ENCODE data around the gene RELN.

Gene RELN

GRCh38 chr7:103894656-103895596 lies 94.5 kb downstream of the RELN start:
- no peak overlapping the region for H3K4me3 ChIP-seq (ENCODE audit: low read depth, low read length)
- TF ChIP-seq CTCF (IDR thresholded peaks at IDR 0.05; ENCODE audit: low read depth, low read length): no peak
- no peak for TF ChIP-seq MYC (IDR thresholded peaks at IDR 0.05; ENCODE audit: low read depth, low read length)
- no peak for TF ChIP-seq POLR2A (IDR thresholded peaks at IDR 0.05; ENCODE audit: extremely low read depth, insufficient read length)
- TF ChIP-seq MAX (IDR thresholded peaks at IDR 0.05; ENCODE audit: low read depth, low read length): no peak
- no peak for DNase-seq (ENCODE audit: low read depth)

GRCh38 chr7:103893350-103893749 lies 96.1 kb downstream of the RELN start:
- TF ChIP-seq CTCF (IDR thresholded peaks at IDR 0.05; ENCODE audit: low read depth, low read length) (no peak), MYC (IDR thresholded peaks at IDR 0.05; ENCODE audit: low read depth, low read length) (no peak), MAX (IDR thresholded peaks at IDR 0.05; ENCODE audit: low read depth, low read length) (no peak), POLR2A (IDR thresholded peaks at IDR 0.05; ENCODE audit: extremely low read depth, insufficient read length) (no peak)
- no peak for DNase-seq (ENCODE audit: low read depth)
- no peak overlapping the region for H3K4me3 ChIP-seq (ENCODE audit: low read depth, low read length)

GRCh38 chr7:103889451-103889850 lies 100.0 kb downstream of the RELN start:
- H3K4me3 ChIP-seq (ENCODE audit: low read depth, low read length): no peak overlapping the region
- no peak for DNase-seq (ENCODE audit: low read depth)
- TF ChIP-seq MAX (IDR thresholded peaks at IDR 0.05; ENCODE audit: low read depth, low read length) (no peak), POLR2A (IDR thresholded peaks at IDR 0.05; ENCODE audit: extremely low read depth, insufficient read length) (no peak), CTCF (IDR thresholded peaks at IDR 0.05; ENCODE audit: low read depth, low read length) (no peak), MYC (IDR thresholded peaks at IDR 0.05; ENCODE audit: low read depth, low read length) (no peak)

GRCh38 chr7:103888603-103889153 lies 100.8 kb downstream of the RELN start:
- no peak overlapping the region for H3K4me3 ChIP-seq (ENCODE audit: low read depth, low read length)
- DNase-seq (ENCODE audit: low read depth): no peak
- TF ChIP-seq MYC (IDR thresholded peaks at IDR 0.05; ENCODE audit: low read depth, low read length) (no peak), POLR2A (IDR thresholded peaks at IDR 0.05; ENCODE audit: extremely low read depth, insufficient read length) (no peak), CTCF (IDR thresholded peaks at IDR 0.05; ENCODE audit: low read depth, low read length) (no peak), MAX (IDR thresholded peaks at IDR 0.05; ENCODE audit: low read depth, low read length) (no peak)

- TF ChIP-seq MAX (IDR thresholded peaks at IDR 0.05; ENCODE audit: low read depth, low read length) (no peak), POLR2A (IDR thresholded peaks at IDR 0.05; ENCODE audit: extremely low read depth, insufficient read length) (no peak), MYC (IDR thresholded peaks at IDR 0.05; ENCODE audit: low read depth, low read length) (no peak), CTCF (IDR thresholded peaks at IDR 0.05; ENCODE audit: low read depth, low read length) (peak; percentile 14)
Measured at GRCh38 chr7:103887853-103888602, 101.4 kb downstream of the RELN start.

More at GRCh38 chr7:103887853-103888602, 101.4 kb downstream of the RELN start:
- DNase-seq (ENCODE audit: low read depth): no peak
- H3K4me3 ChIP-seq (ENCODE audit: low read depth, low read length): no peak overlapping the region
